Measurements from ENCODE around the gene ABR. TPM values are rescaled to one million over a fixed set of nuclear protein-coding genes. Genes with fewer than 3 reads are reported as not detected.
"Not testable (repeated sequence)": the region's sequence is repeated elsewhere in the genome, so short reads cannot be mapped to it uniquely, and the experiment has no call there.

ABR gene
- total and polyA plus RNA-seq, 12 donors, result 5.3 to 152 (median 105) TPM

DNA sequence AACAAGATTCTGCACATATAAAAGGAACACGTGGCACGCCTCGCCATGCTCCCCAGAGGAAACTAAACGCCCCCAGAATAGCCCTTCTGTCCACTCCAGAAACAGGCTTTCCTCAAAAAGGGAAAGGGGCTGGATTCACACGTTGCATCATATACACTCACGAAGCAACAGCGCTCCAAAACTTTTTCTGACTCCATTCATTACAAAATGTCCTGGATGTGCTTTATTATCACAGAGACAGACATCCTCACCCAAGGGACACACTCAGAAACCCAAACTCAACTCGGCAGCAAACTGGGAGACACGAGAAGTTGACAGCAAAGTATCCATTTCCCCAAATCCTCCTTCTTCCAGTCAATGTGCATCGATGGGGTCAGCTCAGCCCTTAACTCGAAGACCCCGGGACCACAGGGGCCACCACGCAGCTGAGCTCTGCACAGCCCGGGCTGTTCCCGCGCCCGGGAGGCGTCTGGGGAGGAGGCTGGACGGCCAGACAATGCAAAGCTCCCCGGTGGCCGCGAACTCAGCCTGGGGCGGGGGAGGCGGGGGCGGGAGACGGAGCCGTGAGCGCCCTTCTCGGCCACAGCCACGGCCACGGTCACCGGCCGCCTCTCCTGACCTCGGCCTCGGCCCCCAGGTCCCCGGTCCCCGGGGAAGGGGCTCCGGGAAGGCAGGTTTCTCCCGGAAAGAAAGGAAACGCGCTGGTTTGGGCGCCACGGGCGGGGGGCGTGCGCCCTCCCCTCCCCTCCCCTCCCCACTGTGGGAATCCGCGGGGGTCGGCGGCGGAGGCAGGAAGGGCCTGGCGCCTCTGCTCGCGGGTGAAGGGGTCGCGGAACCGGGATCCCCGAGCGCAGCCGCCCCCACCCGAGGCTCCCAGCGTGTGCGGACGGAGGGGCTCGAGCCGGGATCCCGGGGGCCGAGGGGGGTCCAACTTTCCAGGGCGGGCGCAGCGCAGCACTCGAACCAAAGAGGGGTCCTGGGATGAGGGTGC, 201.4 kb downstream of the ABR start:
- H3K4me1 ChIP-seq (replicated peaks in 1 of 2), result peaks cover 5 to 9% of the 10 kb centered on the region in 2 donors
- intact Hi-C loops (cut with DNase I), result loop anchor here in 1 of 2 donors (10.0 kb wide), 1 partner anchor 84 kb away; no protein-coding TSS in a partner anchor
- H3K27me3 ChIP-seq, result no peaks in the 10 kb centered on the region
- H3K27ac ChIP-seq, result peak overlapping the region in 1 of 5 donors; percentile 6
- 4 to 27% (median 11%) methylated on average over 9 to 72 of the region's 72 CpGs for WGBS, 4 donors
- peak in 1 of 7 donors; percentile 23 for DNase-seq
- no peak for TF ChIP-seq POLR2A (IDR thresholded peaks at IDR 0.05)
- TF ChIP-seq, protein P1, sequence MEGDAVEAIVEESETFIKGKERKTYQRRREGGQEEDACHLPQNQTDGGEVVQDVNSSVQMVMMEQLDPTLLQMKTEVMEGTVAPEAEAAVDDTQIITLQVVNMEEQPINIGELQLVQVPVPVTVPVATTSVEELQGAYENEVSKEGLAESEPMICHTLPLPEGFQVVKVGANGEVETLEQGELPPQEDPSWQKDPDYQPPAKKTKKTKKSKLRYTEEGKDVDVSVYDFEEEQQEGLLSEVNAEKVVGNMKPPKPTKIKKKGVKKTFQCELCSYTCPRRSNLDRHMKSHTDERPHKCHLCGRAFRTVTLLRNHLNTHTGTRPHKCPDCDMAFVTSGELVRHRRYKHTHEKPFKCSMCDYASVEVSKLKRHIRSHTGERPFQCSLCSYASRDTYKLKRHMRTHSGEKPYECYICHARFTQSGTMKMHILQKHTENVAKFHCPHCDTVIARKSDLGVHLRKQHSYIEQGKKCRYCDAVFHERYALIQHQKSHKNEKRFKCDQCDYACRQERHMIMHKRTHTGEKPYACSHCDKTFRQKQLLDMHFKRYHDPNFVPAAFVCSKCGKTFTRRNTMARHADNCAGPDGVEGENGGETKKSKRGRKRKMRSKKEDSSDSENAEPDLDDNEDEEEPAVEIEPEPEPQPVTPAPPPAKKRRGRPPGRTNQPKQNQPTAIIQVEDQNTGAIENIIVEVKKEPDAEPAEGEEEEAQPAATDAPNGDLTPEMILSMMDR (IDR thresholded peaks at IDR 0.05), result no peak
- no peaks in the 10 kb centered on the region for H3K9me3 ChIP-seq (replicated peaks in 1 of 3)
- H3K4me3 ChIP-seq, result peak overlapping the region in 2 of 4 donors; percentile 57 to 81
- H3K36me3 ChIP-seq (replicated peaks in 1 of 2), result no peaks in the 10 kb centered on the region

DNA sequence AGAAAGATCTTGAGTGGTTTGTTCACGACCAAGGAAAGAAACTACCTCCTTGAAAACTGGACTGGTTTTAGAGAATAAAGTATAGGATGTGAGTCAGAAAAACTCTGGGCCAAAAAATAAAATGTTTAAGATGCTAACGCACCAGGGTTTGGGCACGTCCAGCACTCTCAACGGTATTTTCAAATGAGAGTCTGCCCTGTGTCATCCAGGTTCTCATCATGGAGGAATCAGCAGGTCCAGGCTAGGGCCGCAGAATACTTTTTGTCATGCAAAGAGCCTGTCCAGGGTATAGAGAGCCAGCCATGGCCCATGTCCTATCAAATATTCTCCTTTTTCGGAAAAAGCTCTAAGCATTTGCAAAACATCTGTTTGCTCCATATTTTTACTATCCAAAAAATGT, 202.6 kb downstream of the ABR start:
- no peak overlapping the region for H3K4me3 ChIP-seq
- intact Hi-C loops (cut with DNase I), result loop anchor here in 1 of 2 donors (10.0 kb wide), 1 partner anchor 82 kb away; no protein-coding TSS in a partner anchor
- no peak for DNase-seq
- peaks cover 5 to 9% of the 10 kb centered on the region in 2 donors for H3K4me1 ChIP-seq (replicated peaks in 1 of 2)
- no peaks in the 10 kb centered on the region for H3K36me3 ChIP-seq (replicated peaks in 1 of 2)
- 88 to 97% (median 90%) methylated on average over 6 of the region's 6 CpGs for WGBS, 4 donors
- no peak overlapping the region for H3K27ac ChIP-seq
- H3K9me3 ChIP-seq (replicated peaks in 1 of 3), result no peaks in the 10 kb centered on the region
- H3K27me3 ChIP-seq, result no peaks in the 10 kb centered on the region
- TF ChIP-seq, protein P1 (IDR thresholded peaks at IDR 0.05), result no peak
- TF ChIP-seq POLR2A (IDR thresholded peaks at IDR 0.05), result no peak

DNA sequence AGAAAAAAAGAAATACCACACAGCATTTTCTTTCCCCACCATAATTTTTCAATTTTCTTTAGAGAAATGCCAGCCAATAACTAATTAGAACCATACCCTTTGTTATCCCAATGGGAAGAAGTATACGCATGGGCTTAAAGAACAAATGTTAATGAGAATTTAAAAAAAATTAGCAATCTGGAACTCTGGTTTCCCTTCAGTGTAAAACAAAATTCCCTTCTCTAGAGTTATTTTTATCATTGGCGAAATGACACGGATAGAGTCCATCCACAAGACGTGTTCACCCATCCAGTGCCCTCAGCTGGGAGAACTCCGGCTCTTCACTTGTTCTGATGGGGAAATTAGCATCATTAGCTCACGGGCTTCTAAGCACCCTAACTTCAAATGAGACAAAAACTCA, 203.5 kb downstream of the ABR start:
- no peak for DNase-seq
- H3K4me1 ChIP-seq (replicated peaks in 1 of 2), result peaks cover 5 to 9% of the 10 kb centered on the region in 2 donors
- H3K36me3 ChIP-seq (replicated peaks in 1 of 2), result no peaks in the 10 kb centered on the region
- intact Hi-C loops (cut with DNase I), result loop anchor here in 1 of 2 donors (10.0 kb wide), 1 partner anchor 82 kb away; no protein-coding TSS in a partner anchor
- 83 to 91% (median 87%) methylated on average over 6 of the region's 6 CpGs for WGBS, 4 donors
- TF ChIP-seq POLR2A (IDR thresholded peaks at IDR 0.05), result no peak
- TF ChIP-seq, protein P1 (IDR thresholded peaks at IDR 0.05), result no peak
- no peaks in the 10 kb centered on the region for H3K9me3 ChIP-seq (replicated peaks in 1 of 3)
- no peak overlapping the region for H3K27ac ChIP-seq
- H3K4me3 ChIP-seq, result no peak overlapping the region
- no peaks in the 10 kb centered on the region for H3K27me3 ChIP-seq

DNA sequence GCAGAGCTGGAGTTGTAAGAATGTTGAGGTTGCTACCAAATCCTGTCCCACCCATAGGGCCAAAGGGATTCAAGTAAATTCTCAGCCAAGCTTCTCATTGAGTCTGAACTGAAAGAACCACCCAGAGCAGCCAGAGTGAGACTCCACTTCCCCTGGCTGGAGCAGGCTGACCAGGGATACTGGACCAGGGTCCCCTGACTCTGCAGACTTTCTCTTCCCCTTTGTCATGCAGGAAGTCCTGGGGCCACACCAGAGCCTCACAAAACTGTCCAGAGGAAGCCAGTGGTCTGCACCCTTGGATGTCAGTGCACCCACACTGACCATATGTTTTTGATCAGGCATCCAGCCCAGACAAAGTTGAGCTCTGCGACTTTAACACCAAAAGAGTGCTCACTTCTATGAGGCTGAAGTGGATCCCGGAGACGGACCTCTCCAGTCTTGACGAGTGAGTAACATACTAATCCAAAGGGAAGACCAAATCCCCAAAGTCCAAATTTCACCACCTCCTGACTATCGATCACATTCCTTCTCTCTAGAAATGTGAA, 204.3 kb downstream of the ABR start:
- Histone ChIP-seq H3K4me3 (no peak overlapping the region), H3K36me3 (replicated peaks in 1 of 2) (no peaks in the 10 kb centered on the region), H3K27me3 (no peaks in the 10 kb centered on the region), H3K4me1 (replicated peaks in 1 of 2) (peaks cover 5 to 6% of the 10 kb centered on the region in 2 donors), H3K27ac (no peak overlapping the region), H3K9me3 (replicated peaks in 1 of 3) (no peaks in the 10 kb centered on the region)
- intact Hi-C loops (cut with DNase I), result loop anchor here in 1 of 2 donors (10.0 kb wide), 1 partner anchor 81 kb away; no protein-coding TSS in a partner anchor
- TF ChIP-seq POLR2A (IDR thresholded peaks at IDR 0.05), result no peak
- TF ChIP-seq, protein P1 (IDR thresholded peaks at IDR 0.05), result no peak
- WGBS, 4 donors, result 48 to 76% (median 64%) methylated on average over 4 to 5 of the region's 5 CpGs
- peak in 1 of 7 donors; percentile 15 for DNase-seq

DNA sequence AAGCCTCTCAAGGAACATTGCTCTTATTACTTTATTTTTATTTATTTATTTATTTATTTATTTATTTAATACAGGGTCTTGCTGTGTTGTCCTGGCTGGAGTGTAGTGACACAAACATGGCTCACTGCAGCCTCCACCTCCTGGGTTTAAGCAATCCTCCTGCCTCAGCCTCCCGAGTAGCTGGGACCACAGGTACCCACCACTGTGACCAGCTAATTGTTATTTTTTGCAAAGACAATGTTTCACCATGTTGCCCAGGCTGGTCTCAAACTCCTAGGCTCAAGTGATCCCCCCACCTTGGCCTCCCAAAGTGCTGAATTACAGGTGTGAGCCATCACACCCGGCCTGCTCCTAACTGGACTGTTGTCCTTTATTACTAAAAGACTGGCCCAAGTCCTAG, 205.0 kb downstream of the ABR start:
- H3K9me3 ChIP-seq (replicated peaks in 1 of 3); H3K27me3 ChIP-seq; H3K4me3 ChIP-seq; H3K36me3 ChIP-seq (replicated peaks in 1 of 2); DNase-seq; H3K4me1 ChIP-seq (replicated peaks in 1 of 2); H3K27ac ChIP-seq: not testable (repeated sequence)
- intact Hi-C loops (cut with DNase I), result loop anchor here in 1 of 2 donors (10.0 kb wide), 1 partner anchor 80 kb away; no protein-coding TSS in a partner anchor
- WGBS, 4 donors, result 86 to 98% (median 93%) methylated on average over 2 of the region's 2 CpGs

Measured in adrenal gland (tissue), 12 donors.